GM12873 (cell line): ENCODE data around the gene LINC01488.

Experiments
- CTCF ChIP-seq: IDR thresholded peaks from 2 replicates; pipeline ENCODE4 v1.5.1; 2012; ENCODE audit warnings: low read depth, mild to moderate bottlenecking, moderate library complexity, low read length, control low read depth; ENCODE audit not compliant: insufficient read depth; ENCODE audit errors: missing control alignments

The LINC01488 gene

GRCh38 chr11:69437001-69437875 lies 44.2 kb upstream of the LINC01488 start:
- no peak for TF ChIP-seq CTCF

- no peak for TF ChIP-seq CTCF
Observed at GRCh38 chr11:69437876-69438205, 43.6 kb upstream of the LINC01488 start.

GRCh38 chr11:69438286-69438920 lies 43.1 kb upstream of the LINC01488 start:
- no peak for TF ChIP-seq CTCF

- no peak for TF ChIP-seq CTCF
Observed at GRCh38 chr11:69439127-69439526, 42.3 kb upstream of the LINC01488 start.

- no peak for TF ChIP-seq CTCF
Observed at GRCh38 chr11:69439651-69440464, 41.6 kb upstream of the LINC01488 start.

GRCh38 chr11:69440876-69441275 lies 40.6 kb upstream of the LINC01488 start:
- TF ChIP-seq CTCF = no peak
